Mucosa of descending colon (tissue), 3 donors: ENCODE results near the gene SPRR3. TPM values are rescaled to one million over a fixed set of nuclear protein-coding genes. Genes with fewer than 3 reads are reported as not detected.

ENCODE experiments used
- ATAC-seq: fragments of 200-7000 bp; cut with Tn5 transposase; one replicate; pipeline ENCODE4 v1.9.1; 2020; ENCODE audit warnings: mild to moderate bottlenecking, moderate library complexity
- DNase-seq, 3 donors: peaks; one replicate each; pipeline ENCODE4 v3.0.0-alpha.2; 2020
- H3K36me3 ChIP-seq: fragments of 200-600 bp; one replicate; pipeline ENCODE4 v1.8.0; 2021; ENCODE audit warnings: low read depth, mild to moderate bottlenecking
- H3K4me1 ChIP-seq: fragments of 200-600 bp; one replicate; pipeline ENCODE4 v1.8.0; 2021; ENCODE audit warnings: low read depth, mild to moderate bottlenecking
- H3K4me3 ChIP-seq: fragments of 200-600 bp; one replicate; pipeline ENCODE4 v1.8.0; 2021; ENCODE audit warnings: mild to moderate bottlenecking
- H3K9me3 ChIP-seq: fragments of 200-600 bp; one replicate; pipeline ENCODE4 v1.8.0; 2021; ENCODE audit warnings: mild to moderate bottlenecking
- intact Hi-C, 2 donors: fragments of 100-400 bp; cut with DNase I in 1 of 2; cut with micrococcal nuclease in 1 of 2; formaldehyde crosslinking; loops; one replicate each; pipeline versions ENCODE4 v1.11.0 to v1.11.1; 2022; cut with DNase I, micrococcal nuclease
- total RNA-seq, 3 donors: library from RNA; stranded (reverse); fragmentation: NEBNext Ultra II Directional in 2 of 3; extraction: Animal tissue kit (Norgen Biotek cat#: 25700) in 2 of 3; gene quantifications; one replicate each; pipeline versions ENCODE4 v1.2.1 to v1.2.4, GENCODE V29; 2021 to 2023
- TF ChIP-seq, protein P1 (sequence below): fragments of 200-600 bp; IDR thresholded peaks from one replicate; pipeline ENCODE4 v1.8.0; 2022; ENCODE audit warnings: antibody characterized with exemption, mild to moderate bottlenecking
- donor health status: DM: no; HTN: no; CAD: no; lungs with moderate emphysema.
- donor health status: DM: no; HTN: no; CAD: no.
- donor health status: DM: no; HTN: yes; CAD: no.

Gene SPRR3
- total RNA-seq, 3 donors from 2014 or later, result 0.93 TPM; not detected in 2

DNA sequence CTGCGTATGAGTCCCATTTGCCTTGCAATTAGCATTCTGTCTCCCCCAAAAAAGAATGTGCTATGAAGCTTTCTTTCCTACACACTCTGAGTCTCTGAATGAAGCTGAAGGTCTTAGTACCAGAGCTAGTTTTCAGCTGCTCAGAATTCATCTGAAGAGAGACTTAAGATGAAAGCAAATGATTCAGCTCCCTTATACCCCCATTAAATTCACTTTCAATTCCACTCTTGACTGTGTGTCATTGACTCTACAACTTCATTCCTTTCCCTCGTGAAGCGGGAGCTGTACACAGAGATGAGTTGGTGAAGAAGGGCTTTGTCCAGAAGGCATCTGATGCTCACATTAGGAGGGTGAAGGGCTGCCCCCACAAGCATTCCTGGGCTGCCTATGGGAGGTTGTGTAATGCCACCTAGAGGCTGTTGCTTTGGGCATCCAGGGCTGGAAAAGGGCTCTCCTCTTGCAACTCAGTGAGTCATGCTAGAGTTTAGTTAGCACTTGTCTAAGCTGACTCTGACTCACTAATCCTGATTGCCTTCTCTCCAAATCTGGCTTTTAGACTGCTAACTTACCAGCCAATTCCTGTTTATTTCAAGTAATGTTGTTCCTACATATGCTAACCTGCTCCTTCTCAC lies 31.2 kb downstream of the SPRR3 start:
- Histone ChIP-seq H3K9me3 (no peaks in the 10 kb centered on the region), H3K4me3 (no peak overlapping the region), H3K4me1 (no peaks in the 10 kb centered on the region), H3K36me3 (no peaks in the 10 kb centered on the region)
- intact Hi-C loops, result no loop called here
- DNase-seq (no peak), ATAC-seq (no peak)
- TF ChIP-seq, protein P1, sequence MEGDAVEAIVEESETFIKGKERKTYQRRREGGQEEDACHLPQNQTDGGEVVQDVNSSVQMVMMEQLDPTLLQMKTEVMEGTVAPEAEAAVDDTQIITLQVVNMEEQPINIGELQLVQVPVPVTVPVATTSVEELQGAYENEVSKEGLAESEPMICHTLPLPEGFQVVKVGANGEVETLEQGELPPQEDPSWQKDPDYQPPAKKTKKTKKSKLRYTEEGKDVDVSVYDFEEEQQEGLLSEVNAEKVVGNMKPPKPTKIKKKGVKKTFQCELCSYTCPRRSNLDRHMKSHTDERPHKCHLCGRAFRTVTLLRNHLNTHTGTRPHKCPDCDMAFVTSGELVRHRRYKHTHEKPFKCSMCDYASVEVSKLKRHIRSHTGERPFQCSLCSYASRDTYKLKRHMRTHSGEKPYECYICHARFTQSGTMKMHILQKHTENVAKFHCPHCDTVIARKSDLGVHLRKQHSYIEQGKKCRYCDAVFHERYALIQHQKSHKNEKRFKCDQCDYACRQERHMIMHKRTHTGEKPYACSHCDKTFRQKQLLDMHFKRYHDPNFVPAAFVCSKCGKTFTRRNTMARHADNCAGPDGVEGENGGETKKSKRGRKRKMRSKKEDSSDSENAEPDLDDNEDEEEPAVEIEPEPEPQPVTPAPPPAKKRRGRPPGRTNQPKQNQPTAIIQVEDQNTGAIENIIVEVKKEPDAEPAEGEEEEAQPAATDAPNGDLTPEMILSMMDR, result no peak

DNA sequence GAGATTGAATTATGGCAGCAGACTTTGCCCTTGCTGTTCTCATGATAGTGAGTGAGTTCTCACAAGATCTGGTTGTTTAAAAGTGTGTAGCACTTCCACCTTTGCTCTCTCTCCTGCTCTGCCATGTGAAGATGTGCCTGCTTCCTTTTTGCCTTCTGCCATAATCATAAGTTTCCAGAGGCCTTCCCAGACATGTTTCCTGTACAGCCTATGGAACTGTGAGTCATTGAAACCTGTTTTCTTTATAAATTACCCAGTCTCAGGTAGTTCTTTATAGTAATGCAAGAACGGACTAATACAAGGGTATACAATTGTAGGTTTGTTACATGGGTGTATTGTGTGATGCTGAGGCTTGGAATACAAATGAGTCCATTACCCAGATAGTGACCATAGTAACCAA lies 33.7 kb downstream of the SPRR3 start:
- DNase-seq, result no peak
- H3K4me3 ChIP-seq, result no peak overlapping the region
- H3K36me3 ChIP-seq, result no peaks in the 10 kb centered on the region
- no peak for ATAC-seq
- H3K9me3 ChIP-seq, result no peaks in the 10 kb centered on the region
- TF ChIP-seq, protein P1, result no peak
- intact Hi-C loops, result no loop called here
- H3K4me1 ChIP-seq, result no peaks in the 10 kb centered on the region

DNA sequence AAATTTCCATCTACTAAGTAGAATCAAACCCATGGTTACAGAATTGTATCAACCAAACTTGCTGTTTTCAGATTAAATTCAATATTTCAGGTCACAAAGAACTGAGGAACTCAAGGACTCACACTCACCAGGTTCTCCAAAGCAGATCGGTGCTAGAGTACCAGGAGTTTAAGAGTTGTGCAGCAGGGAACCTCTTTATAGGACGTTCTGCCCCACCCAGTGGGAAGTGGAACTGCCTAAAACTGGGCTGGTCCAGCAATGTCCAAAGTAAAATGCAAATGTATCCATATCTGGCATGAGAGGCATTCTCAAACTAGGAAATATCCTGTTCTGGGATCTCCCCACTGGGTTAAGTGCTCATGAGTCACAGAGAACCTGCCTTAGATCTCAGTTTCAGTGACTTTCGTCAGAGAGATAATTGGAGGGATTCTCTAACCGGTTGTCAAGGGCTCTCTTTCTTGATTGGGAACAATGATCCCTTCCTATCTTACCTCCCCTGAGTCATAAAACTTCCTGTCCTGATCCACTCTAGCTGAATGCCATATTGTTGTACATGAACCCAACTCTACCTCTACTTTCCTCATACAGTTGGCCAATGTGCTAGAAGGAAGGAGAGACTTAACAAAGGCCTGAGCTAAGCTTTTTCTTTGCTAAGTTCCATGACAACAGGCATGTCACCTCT lies 39.5 kb downstream of the SPRR3 start, which contains the start of gene SPRR2D:
Gene SPRR2D, minus strand, starts transcription at position 171 of the 682 bp plus-strand sequence. CDS start 774 bp downstream, outside the sequence.
- H3K4me1 ChIP-seq, result no peaks in the 10 kb centered on the region
- H3K4me3 ChIP-seq, result no peak within 1 kb of the TSS
- no peaks in the 10 kb centered on the region for H3K9me3 ChIP-seq
- no peak for DNase-seq
- H3K36me3 ChIP-seq, result no peaks in the 10 kb centered on the region
- intact Hi-C loops, result no loop called here
- ATAC-seq, result no peak
- TF ChIP-seq, protein P1, result no peak

DNA sequence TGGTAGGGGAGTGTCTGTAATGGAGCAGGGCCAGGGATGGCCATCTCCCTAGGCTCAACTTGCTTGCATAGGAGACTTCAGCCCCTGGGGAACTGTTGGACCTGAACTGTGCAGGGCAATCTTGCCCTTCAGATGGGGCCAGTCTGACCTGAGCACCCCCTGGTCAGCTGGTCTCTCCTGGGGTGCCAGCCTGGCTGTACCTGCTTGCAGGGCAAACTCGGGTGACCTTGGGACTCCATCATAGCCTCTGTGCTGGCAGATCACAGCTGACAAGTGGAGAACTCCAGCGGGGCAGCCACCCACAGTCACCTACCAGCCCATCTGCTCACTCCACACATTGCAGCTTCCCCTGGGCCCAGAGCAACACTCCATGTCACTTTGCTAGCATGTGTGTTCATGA lies 47.7 kb downstream of the SPRR3 start:
- TF ChIP-seq, protein P1, result no peak
- Histone ChIP-seq H3K4me3 (no peak overlapping the region), H3K36me3 (no peaks in the 10 kb centered on the region), H3K9me3 (no peaks in the 10 kb centered on the region), H3K4me1 (no peaks in the 10 kb centered on the region)
- intact Hi-C loops, result no loop called here
- ATAC-seq (no peak), DNase-seq (no peak)

Other genes with a start within 250 kb of the SPRR3 start
- gene KPRP, start 243.7 kb upstream of the SPRR3 start, total RNA-seq, result not detected
- not detected for gene LCE1F, start 226.6 kb upstream of the SPRR3 start, total RNA-seq
- not detected for gene LCE1E, start 215.5 kb upstream of the SPRR3 start, total RNA-seq
- not detected for gene LCE1D, start 205.0 kb upstream of the SPRR3 start, total RNA-seq
- gene LCE1C, start 195.1 kb upstream of the SPRR3 start, total RNA-seq, result not detected
- not detected for gene LCE1B, start 189.8 kb upstream of the SPRR3 start, total RNA-seq
- not detected for gene LCE1A, start 174.3 kb upstream of the SPRR3 start, total RNA-seq
- gene LCE6A, start 158.9 kb upstream of the SPRR3 start, total RNA-seq, result not detected
- not detected for gene LCE7A, start 141.8 kb upstream of the SPRR3 start, total RNA-seq
- not detected for gene SMCP, start 123.4 kb upstream of the SPRR3 start, total RNA-seq
- gene IVL, start 93.2 kb upstream of the SPRR3 start, total RNA-seq, result not detected
- gene SPRR5, start 54.5 kb upstream of the SPRR3 start, total RNA-seq, result not detected
- not detected for gene SPRR4, start 31.1 kb upstream of the SPRR3 start, total RNA-seq
- gene SPRR1A, start 17.7 kb upstream of the SPRR3 start, total RNA-seq, result not detected
- gene SPRR1B, start 29.5 kb downstream of the SPRR3 start, total RNA-seq, result not detected
- gene SPRR2D, start 39.4 kb downstream of the SPRR3 start, total RNA-seq, result under 1 TPM in 1 of 3 donors, not detected in 2; 0.41 TPM
- gene SPRR2A, start 55.8 kb downstream of the SPRR3 start, total RNA-seq, result not detected
- gene SPRR2B, start 69.9 kb downstream of the SPRR3 start, total RNA-seq, result not detected
- gene SPRR2E, start 92.8 kb downstream of the SPRR3 start, total RNA-seq, result not detected
- gene SPRR2F, start 111.8 kb downstream of the SPRR3 start, total RNA-seq, result not detected
- not detected for gene SPRR2G, start 149.1 kb downstream of the SPRR3 start, total RNA-seq
- gene LELP1, start 201.7 kb downstream of the SPRR3 start, total RNA-seq, result not detected
- not detected for gene PRR9, start 215.8 kb downstream of the SPRR3 start, total RNA-seq